OCI-LY3 (cell line): ENCODE data around the gene RAD51B.

Source experiments
- CTCF ChIP-seq: fragments of 200-600, 300-600 bp; sonication (generic); IDR thresholded peaks from 2 replicates; pipeline ENCODE4 v1.5.1; 2014; ENCODE audit warnings: antibody characterized with exemption, low read length, low read depth
- EZH2phosphoT487 ChIP-seq: fragments of 200-600 bp; shearing (Covaris generic); IDR thresholded peaks from 2 replicates; pipeline ENCODE4 v1.6.1; 2018; ENCODE audit warnings: antibody characterized with exemption, mixed run types, low read depth

- TF ChIP-seq CTCF = no peak
- no peak for TF ChIP-seq EZH2phosphoT487
These were observed 876.3 kb downstream of the RAD51B start for GRCh38 chr14:68695856-68696255.
